Ovary (tissue), 3 donors: Measurements from ENCODE around the gene GP9.
"Not testable (repeated sequence)": the region's sequence is repeated elsewhere in the genome, so short reads cannot be mapped to it uniquely, and the experiment has no call there.

Experiments used
- CTCF ChIP-seq, 3 donors: fragments of 450-650 bp in 2 of 3; fragments of 200-600 bp in 1 of 3; IDR thresholded peaks; one replicate each; pipeline versions ENCODE4 v1.5.1 to v1.8.0; 2016 to 2022; ENCODE audit warnings: antibody characterized with exemption in 3 of 3, mild to moderate bottlenecking in 1 of 3
- POLR2A ChIP-seq: fragments of 450-650 bp; IDR thresholded peaks from one replicate; pipeline ENCODE4 v1.6.1; 2017; ENCODE audit warnings: antibody characterized with exemption, mild to moderate bottlenecking, moderate library complexity
- donor health status: DM: no; HTN: no; CAD: no.

- TF ChIP-seq CTCF (IDR thresholded peaks at IDR 0.05); POLR2A: not testable (repeated sequence)
Observed at GRCh38 chr3:129069313-129070085, 8.9 kb downstream of the GP9 start.
